H9 (cell line): ENCODE results near the gene IL17RA. TPM values are rescaled to one million over a fixed set of nuclear protein-coding genes. Genes with fewer than 3 reads are reported as not detected.

Experiments used
- DNase-seq: peaks from one replicate; pipeline ENCODE4 v3.0.0-alpha.2; 2017
- H2AFZ ChIP-seq: one replicate; pipeline ENCODE4 v1.6.1; 2013; ENCODE audit warnings: mild to moderate bottlenecking, low read length, control low read depth, moderate library complexity
- H2AK5ac ChIP-seq: 2 replicates; pipeline ENCODE4 v1.6.1; 2013; ENCODE audit warnings: low read length, control low read depth, mixed read lengths; ENCODE audit not compliant: insufficient read length
- H2BK120ac ChIP-seq: one replicate; pipeline ENCODE4 v1.6.1; 2013; ENCODE audit warnings: low read depth, mild to moderate bottlenecking, low read length, control low read depth, inconsistent platforms; ENCODE audit not compliant: poor library complexity, severe bottlenecking
- H2BK12ac ChIP-seq: 2 replicates; pipeline ENCODE4 v1.6.1; 2013; ENCODE audit warnings: low read length, control low read depth, mixed read lengths, low read depth; ENCODE audit not compliant: insufficient read length
- H2BK15ac ChIP-seq: 2 replicates; pipeline ENCODE4 v1.6.1; 2013; ENCODE audit warnings: low read depth, low read length, control low read depth
- H2BK20ac ChIP-seq: one replicate; pipeline ENCODE4 v1.6.1; 2013; ENCODE audit warnings: low read depth, mild to moderate bottlenecking, low read length, control low read depth, inconsistent platforms; ENCODE audit not compliant: poor library complexity, severe bottlenecking
- H2BK5ac ChIP-seq: 2 replicates; pipeline ENCODE4 v1.6.1; 2013; ENCODE audit warnings: low read length, control low read depth, mixed read lengths; ENCODE audit not compliant: insufficient read length
- H3K14ac ChIP-seq: 2 replicates; pipeline ENCODE4 v1.6.1; 2013; ENCODE audit warnings: low read length, control low read depth; ENCODE audit not compliant: insufficient read depth
- H3K18ac ChIP-seq: 2 replicates; pipeline ENCODE4 v1.6.1; 2013; ENCODE audit warnings: low read depth, mild to moderate bottlenecking, mixed read lengths, low read length, control low read depth; ENCODE audit not compliant: insufficient read length
- H3K23ac ChIP-seq: 2 replicates; pipeline ENCODE4 v1.6.1; 2013; ENCODE audit warnings: low read length, control low read depth, mixed read lengths, low read depth; ENCODE audit not compliant: insufficient read length
- H3K23me2 ChIP-seq: 2 replicates; pipeline ENCODE4 v1.6.1; 2013; ENCODE audit warnings: low read depth, mild to moderate bottlenecking, mixed read lengths, low read length, control low read depth; ENCODE audit not compliant: insufficient read length, poor library complexity, severe bottlenecking
- H3K27ac ChIP-seq: 2 replicates; pipeline ENCODE4 v1.5.1; 2013; ENCODE audit warnings: low read length, control low read depth, mixed read lengths, low read depth; ENCODE audit not compliant: insufficient read length
- H3K27me3 ChIP-seq: 2 replicates; pipeline ENCODE4 v1.6.1; 2013; ENCODE audit warnings: low read length, control low read depth, inconsistent platforms; ENCODE audit not compliant: insufficient read depth
- H3K4ac ChIP-seq: 2 replicates; pipeline ENCODE4 v1.6.1; 2013; ENCODE audit warnings: low read depth, mild to moderate bottlenecking, control low read depth, inconsistent platforms, low read length, moderate library complexity
- H3K4me1 ChIP-seq: 2 replicates; pipeline ENCODE4 v1.6.1; 2013; ENCODE audit warnings: low read length, control low read depth, inconsistent platforms; ENCODE audit not compliant: insufficient read depth
- H3K4me2 ChIP-seq: 2 replicates; pipeline ENCODE4 v1.6.1; 2013; ENCODE audit warnings: low read length, control low read depth, mixed read lengths; ENCODE audit not compliant: insufficient read length, insufficient read depth
- H3K56ac ChIP-seq: 2 replicates; pipeline ENCODE4 v1.6.1; 2013; ENCODE audit warnings: low read depth, mild to moderate bottlenecking, mixed read lengths, low read length, control low read depth; ENCODE audit not compliant: insufficient read length
- H3K79me1 ChIP-seq: 2 replicates; pipeline ENCODE4 v1.6.1; 2013; ENCODE audit warnings: low read depth, mild to moderate bottlenecking, moderate library complexity, low read length, control low read depth, inconsistent platforms; ENCODE audit not compliant: insufficient read depth, poor library complexity, severe bottlenecking
- H3K79me2 ChIP-seq: 2 replicates; pipeline ENCODE4 v1.6.1; 2013; ENCODE audit warnings: low read length, control low read depth, inconsistent platforms; ENCODE audit not compliant: insufficient read depth
- H3K9ac ChIP-seq: 2 replicates; pipeline ENCODE4 v1.6.1; 2013; ENCODE audit warnings: low read length, control low read depth, mixed read lengths; ENCODE audit not compliant: insufficient read length; ENCODE audit errors: extremely low read depth
- H3K9me3 ChIP-seq: one replicate; pipeline ENCODE4 v1.6.1; 2013; ENCODE audit warnings: low read depth, low read length, inconsistent platforms; ENCODE audit not compliant: control insufficient read depth
- H3T11ph ChIP-seq: one replicate; pipeline ENCODE4 v1.6.1; 2013; ENCODE audit warnings: mild to moderate bottlenecking, low read length, control low read depth, inconsistent platforms
- H4K20me1 ChIP-seq: one replicate; pipeline ENCODE4 v1.6.1; 2013; ENCODE audit not compliant: control insufficient read depth, insufficient read length, insufficient read depth
- H4K5ac ChIP-seq: 2 replicates; pipeline ENCODE4 v1.6.1; 2013; ENCODE audit warnings: low read depth, mild to moderate bottlenecking, mixed read lengths, low read length, control low read depth; ENCODE audit not compliant: insufficient read length
- H4K8ac ChIP-seq: replicated peaks from 2 replicates; pipeline ENCODE4 v1.6.1; 2013; ENCODE audit warnings: low read length, control low read depth, mixed read lengths, low read depth; ENCODE audit not compliant: insufficient read length
- H4K91ac ChIP-seq: 2 replicates; pipeline ENCODE4 v1.6.1; 2013; ENCODE audit warnings: low read depth, mild to moderate bottlenecking, moderate library complexity, mixed read lengths, low read length, control low read depth; ENCODE audit not compliant: insufficient read length
- H3K27ac Mint-ChIP-seq, 3 experiments: 2 replicates in 2 of 3; 3 replicates in 1 of 3; pipeline ENCODE4 v1.8.0; 2020 to 2021; ENCODE audit warnings: mixed read lengths in 3 of 3, mild to moderate bottlenecking in 1 of 3, moderate library complexity in 1 of 3
- H3K27me3 Mint-ChIP-seq: 2 replicates; pipeline ENCODE4 v1.8.0; 2021; ENCODE audit warnings: low read depth, mild to moderate bottlenecking, moderate library complexity, mixed read lengths
- H3K36me3 Mint-ChIP-seq, 3 experiments: 2 replicates in 2 of 3; 3 replicates in 1 of 3; pipeline ENCODE4 v1.8.0; 2020 to 2021; ENCODE audit warnings: low read depth in 3 of 3, mixed read lengths in 3 of 3; ENCODE audit not compliant: insufficient read depth in 1 of 3
- H3K4me1 Mint-ChIP-seq, 2 experiments: 2 replicates each; pipeline ENCODE4 v1.8.0; 2020; ENCODE audit warnings: mixed read lengths in 2 of 2
- H3K4me3 Mint-ChIP-seq, 2 experiments: 2 replicates in 1 of 2; 3 replicates in 1 of 2; pipeline ENCODE4 v1.8.0; 2020 to 2021; ENCODE audit warnings: mild to moderate bottlenecking in 2 of 2, mixed read lengths in 2 of 2, moderate library complexity in 1 of 2
- H3K9me3 Mint-ChIP-seq, 2 experiments: 2 replicates in 1 of 2; 3 replicates in 1 of 2; pipeline ENCODE4 v1.8.0; 2020; ENCODE audit warnings: mild to moderate bottlenecking in 2 of 2, mixed read lengths in 2 of 2, moderate library complexity in 1 of 2
- CTCF ChIP-seq: fragments of 200-600 bp; sonication (generic); conservative IDR thresholded peaks from 3 replicates; pipeline ENCODE4 v1.8.0; 2021; ENCODE audit warnings: antibody characterized with exemption, mild to moderate bottlenecking
- WGBS: extraction: QIAGEN DNeasy Blood & Tissue Kit; methylation state at CpG from one replicate; pipeline ENCODE4 v1.1.7; 2013; ENCODE audit warnings: missing lambda C conversion rate, low lambda C conversion rate, mixed read lengths; ENCODE audit not compliant: insufficient read length; ENCODE audit errors: extremely low coverage; 5-methylcytosine and 5-hydroxymethylcytosine counted together
- total RNA-seq: library from RNA; stranded (reverse); gene quantifications from 2 replicates; pipeline ENCODE4 v1.2.1, GENCODE V29; 2021

IL17RA gene
- total RNA-seq, 1 experiment from 2014 or later: 12.4 TPM

- no peaks in the 10 kb centered on the region for H3K27me3 Mint-ChIP-seq
Measured at GRCh38 chr22:17140022-17140421, 55.2 kb downstream of the IL17RA start.

More at GRCh38 chr22:17140022-17140421, 55.2 kb downstream of the IL17RA start:
- H4K20me1 ChIP-seq: no peaks in the 10 kb centered on the region
- H2BK5ac ChIP-seq: no peak overlapping the region
- H3K4me3 Mint-ChIP-seq: no peak overlapping the region
- no peak overlapping the region for H3K27ac ChIP-seq
- no peaks in the 10 kb centered on the region for H3K23me2 ChIP-seq
- H2BK15ac ChIP-seq: no peak overlapping the region
- H2AFZ ChIP-seq: no peak overlapping the region
- DNase-seq: no peak
- no peak overlapping the region for H3K56ac ChIP-seq
- H3K36me3 Mint-ChIP-seq: peaks cover 25 to 77% (median 53%) of the 10 kb centered on the region in 3 experiments
- no peak overlapping the region for H2BK20ac ChIP-seq
- H3K23ac ChIP-seq: no peak overlapping the region
- no peak overlapping the region for H3K14ac ChIP-seq
- TF ChIP-seq CTCF: no peak
- H3K27me3 ChIP-seq: no peaks in the 10 kb centered on the region
- H3K4ac ChIP-seq: no peak overlapping the region
- no peak overlapping the region for H3T11ph ChIP-seq
- H3K4me2 ChIP-seq: no peak overlapping the region
- H2AK5ac ChIP-seq: no peak overlapping the region
- H3K18ac ChIP-seq: no peak overlapping the region
- H3K4me1 Mint-ChIP-seq: peaks cover 3 to 4% of the 10 kb centered on the region in 2 experiments; a peak in 3 of 4 replicates
- no CpG with 5 or more reads among the region's 8 CpGs for WGBS
- H3K9me3 ChIP-seq: no peaks in the 10 kb centered on the region
- H2BK120ac ChIP-seq: no peak overlapping the region
- no peak overlapping the region for H3K9ac ChIP-seq
- no peak overlapping the region for H4K91ac ChIP-seq
- H3K27ac Mint-ChIP-seq: no peak overlapping the region; a peak in 1 of 7 replicates
- H3K79me2 ChIP-seq: no peaks in the 10 kb centered on the region; the same call in 1 of the 2 replicates
- H4K8ac ChIP-seq: no peak overlapping the region
- H2BK12ac ChIP-seq: no peak overlapping the region
- no peaks in the 10 kb centered on the region for H3K9me3 Mint-ChIP-seq
- H3K4me1 ChIP-seq: no peaks in the 10 kb centered on the region
- no peak overlapping the region for H4K5ac ChIP-seq
- H3K79me1 ChIP-seq: no peaks in the 10 kb centered on the region
